T-helper 2 cell treated with Interferon-gamma antibody and Interleukin-4, amounts not matched to agents 5 μg/mL and 100 μg/mL, for 36 hours (primary cell): ENCODE results near the gene CRK.
A peak's percentile ranks its signal among the peaks of the same experiment; 100 is the strongest.

Experiments used
- DNase-seq: peaks from one replicate; pipeline ENCODE4 v3.0.0; 2021; ENCODE audit warnings: low spot score
- H3K27ac Mint-ChIP-seq: one replicate; pipeline ENCODE4 v1.8.0; 2021; ENCODE audit warnings: mild to moderate bottlenecking, mixed read lengths
- H3K27me3 Mint-ChIP-seq: one replicate; pipeline ENCODE4 v1.8.0; 2021; ENCODE audit warnings: low read depth, mixed read lengths
- H3K36me3 Mint-ChIP-seq: one replicate; pipeline ENCODE4 v1.8.0; 2021; ENCODE audit warnings: low read depth, mixed read lengths
- H3K4me1 Mint-ChIP-seq: one replicate; pipeline ENCODE4 v1.8.0; 2021; ENCODE audit warnings: low read depth, mixed read lengths
- H3K4me3 Mint-ChIP-seq: one replicate; pipeline ENCODE4 v1.8.0; 2022; ENCODE audit warnings: mild to moderate bottlenecking, moderate library complexity, mixed read lengths
- H3K9me3 Mint-ChIP-seq: one replicate; pipeline ENCODE4 v1.8.0; 2021; ENCODE audit warnings: mixed read lengths

Gene CRK

DNA sequence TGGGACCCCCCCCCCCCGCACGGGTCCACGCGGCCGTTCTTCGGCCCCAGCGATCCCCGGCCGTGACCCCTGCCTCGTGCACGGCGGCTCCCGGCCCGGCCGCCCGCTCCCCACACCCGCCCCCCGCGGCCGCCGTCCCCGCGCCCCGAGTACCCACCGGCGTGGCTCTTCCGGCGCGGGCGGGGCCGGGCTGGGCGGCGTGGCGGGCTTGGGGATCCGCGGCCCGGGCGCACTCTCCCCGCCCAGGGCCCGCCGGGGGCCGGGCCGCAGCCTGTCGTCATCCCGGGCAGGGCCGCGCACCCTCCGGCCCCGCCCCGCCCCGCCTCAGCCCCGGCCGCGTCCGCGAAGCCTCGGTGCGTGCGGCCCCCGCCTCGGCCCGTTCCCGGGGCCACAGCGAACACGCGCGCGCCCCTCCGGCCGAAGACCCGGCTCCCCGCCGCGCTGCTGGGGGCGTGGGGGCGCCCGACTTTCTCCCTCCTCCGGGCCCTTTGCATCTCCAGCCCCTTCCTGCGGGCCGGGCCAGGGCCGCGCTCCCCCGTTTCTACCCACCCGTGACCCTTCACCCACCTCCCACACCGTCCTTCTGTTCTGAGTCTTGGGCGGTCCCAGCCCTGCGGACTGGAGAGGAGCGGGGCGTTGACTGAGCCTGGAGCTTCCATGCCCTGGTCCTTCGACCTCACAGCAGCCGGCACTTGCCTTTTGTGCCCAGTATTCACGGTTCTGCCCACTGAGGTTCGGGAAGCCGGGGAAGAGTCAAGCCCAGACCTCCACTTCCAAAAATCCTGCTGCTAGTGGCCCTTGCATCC, 35.6 kb upstream of the CRK start:
- Mint-ChIP-seq H3K4me1 (peaks cover 18% of the 10 kb centered on the region), H3K4me3 (peak overlapping the region; percentile 85), H3K9me3 (no peaks in the 10 kb centered on the region), H3K36me3 (peaks cover 7% of the 10 kb centered on the region), H3K27ac (peak overlapping the region; percentile 91), H3K27me3 (peaks cover 3% of the 10 kb centered on the region)
- peak; percentile 70 for DNase-seq

DNA sequence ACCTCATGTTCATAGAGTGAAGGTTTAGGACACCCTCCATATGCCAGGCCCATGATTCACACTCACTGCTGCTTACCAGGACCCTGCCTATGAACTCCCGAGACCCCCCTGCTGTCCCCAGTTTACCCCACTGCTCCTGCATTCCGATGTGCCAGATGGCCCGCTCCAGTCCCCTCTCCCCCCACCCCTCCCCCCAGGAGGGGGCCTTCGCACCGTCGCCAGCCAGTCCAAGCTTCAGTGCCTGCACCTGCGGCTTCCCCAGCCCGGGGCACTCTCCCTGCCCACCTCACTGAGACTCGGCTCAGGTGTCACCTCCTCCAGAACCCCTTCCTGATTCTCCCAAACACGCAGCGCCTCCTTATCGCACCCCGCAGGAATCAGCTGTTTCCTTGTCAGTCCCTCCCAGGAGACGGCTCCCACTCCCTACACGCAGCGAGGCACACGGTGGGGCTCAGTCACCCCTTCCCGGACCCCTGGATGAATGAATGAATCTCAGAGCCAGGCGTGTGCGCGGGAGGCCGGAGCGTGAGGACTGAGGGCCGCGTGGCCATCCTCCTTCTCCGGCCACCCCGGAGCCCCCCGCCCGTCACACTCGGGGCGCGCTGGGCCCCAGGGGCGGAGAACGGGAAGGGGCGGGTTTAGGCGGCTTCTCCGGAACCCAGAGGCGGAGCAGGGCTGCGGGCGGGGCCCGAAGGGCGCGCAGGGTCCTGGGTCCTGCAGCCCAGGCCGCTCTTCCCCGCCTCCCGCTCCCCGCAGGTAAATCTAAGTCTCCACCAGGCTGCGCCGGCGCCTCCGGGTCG, 34.8 kb upstream of the CRK start:
- peak; percentile 70 for DNase-seq
- Mint-ChIP-seq H3K4me1 (peaks cover 18% of the 10 kb centered on the region), H3K27me3 (peaks cover 3% of the 10 kb centered on the region)

DNA sequence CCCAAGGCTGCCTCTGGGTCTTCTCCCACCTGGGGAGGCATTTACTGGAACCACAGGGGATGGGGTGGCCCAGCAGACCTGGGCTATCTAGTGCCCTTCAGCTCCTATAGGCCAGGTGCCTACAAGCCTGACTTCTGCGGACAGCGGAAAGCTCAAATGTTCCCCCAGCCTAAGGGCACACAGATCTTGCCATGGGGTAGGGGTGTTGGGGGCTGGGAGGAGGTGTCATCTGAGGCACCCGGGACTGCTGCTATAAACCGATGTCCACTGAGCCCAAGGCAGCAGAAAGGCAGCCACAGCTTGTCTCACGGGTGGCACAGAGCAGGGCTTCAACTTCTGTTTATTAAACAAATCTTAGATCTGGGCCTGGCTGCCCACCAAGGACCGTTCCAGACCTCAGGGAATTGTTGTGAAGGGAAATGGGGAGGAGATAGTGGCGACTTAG, 32.8 kb upstream of the CRK start:
- Mint-ChIP-seq H3K27me3 (peaks cover 3% of the 10 kb centered on the region), H3K36me3 (no peaks in the 10 kb centered on the region), H3K4me3 (peak overlapping the region; percentile 77), H3K27ac (no peak overlapping the region), H3K4me1 (peaks cover 22% of the 10 kb centered on the region), H3K9me3 (no peaks in the 10 kb centered on the region)
- DNase-seq: no peak

More for the DNA sequence above, 34.8 kb upstream of the CRK start:
- Mint-ChIP-seq H3K27ac (peak overlapping the region; percentile 18), H3K36me3 (peaks cover 6% of the 10 kb centered on the region), H3K9me3 (no peaks in the 10 kb centered on the region), H3K4me3 (peak overlapping the region; percentile 66)

DNA sequence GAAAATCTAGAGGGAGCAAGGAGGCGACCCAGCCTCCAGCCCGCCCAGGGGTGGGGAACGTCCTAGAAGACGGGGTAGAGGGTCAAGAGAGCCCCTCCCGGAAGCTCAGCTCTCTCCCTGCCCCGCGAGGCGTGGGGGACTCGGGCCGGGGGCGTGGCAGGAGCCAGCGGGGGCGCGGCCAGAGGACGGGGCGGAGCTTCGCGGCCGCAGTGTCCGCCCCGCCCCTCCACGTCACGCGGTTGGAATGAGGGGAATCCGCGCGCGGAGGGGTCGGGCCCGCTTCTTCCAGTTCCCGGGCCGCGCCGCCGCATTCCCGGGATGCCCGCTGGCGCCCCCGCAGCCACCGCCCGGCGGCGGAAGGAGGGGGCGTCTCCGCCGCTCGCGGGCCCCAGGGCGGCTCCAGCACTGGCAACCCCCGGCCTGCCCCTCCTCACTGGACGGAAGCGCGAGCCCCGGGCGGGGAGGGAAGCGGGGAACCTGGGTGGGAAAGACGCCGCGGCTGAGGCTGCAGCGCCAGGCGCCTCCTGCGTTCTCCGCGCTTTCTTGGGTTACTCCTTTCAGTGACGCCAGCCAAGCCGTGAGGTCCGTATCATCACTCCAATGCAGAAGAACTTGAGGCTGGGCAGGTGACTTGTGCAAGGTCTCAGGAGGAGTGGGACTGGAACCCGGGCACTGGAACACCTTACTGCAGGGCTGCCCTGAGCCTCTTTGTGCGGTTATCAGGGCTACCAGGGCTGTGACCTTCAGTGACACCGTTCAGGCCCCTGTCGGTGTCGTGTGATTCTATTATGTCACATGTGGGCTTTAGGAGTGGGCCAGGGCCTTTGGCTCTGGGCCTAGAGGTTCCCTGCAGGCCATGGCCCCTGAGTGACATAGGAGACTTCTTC, 32.1 kb upstream of the CRK start:
- H3K4me3 Mint-ChIP-seq: peak overlapping the region; percentile 82
- H3K4me1 Mint-ChIP-seq: peaks cover 22% of the 10 kb centered on the region
- peaks cover 5% of the 10 kb centered on the region for H3K36me3 Mint-ChIP-seq

DNA sequence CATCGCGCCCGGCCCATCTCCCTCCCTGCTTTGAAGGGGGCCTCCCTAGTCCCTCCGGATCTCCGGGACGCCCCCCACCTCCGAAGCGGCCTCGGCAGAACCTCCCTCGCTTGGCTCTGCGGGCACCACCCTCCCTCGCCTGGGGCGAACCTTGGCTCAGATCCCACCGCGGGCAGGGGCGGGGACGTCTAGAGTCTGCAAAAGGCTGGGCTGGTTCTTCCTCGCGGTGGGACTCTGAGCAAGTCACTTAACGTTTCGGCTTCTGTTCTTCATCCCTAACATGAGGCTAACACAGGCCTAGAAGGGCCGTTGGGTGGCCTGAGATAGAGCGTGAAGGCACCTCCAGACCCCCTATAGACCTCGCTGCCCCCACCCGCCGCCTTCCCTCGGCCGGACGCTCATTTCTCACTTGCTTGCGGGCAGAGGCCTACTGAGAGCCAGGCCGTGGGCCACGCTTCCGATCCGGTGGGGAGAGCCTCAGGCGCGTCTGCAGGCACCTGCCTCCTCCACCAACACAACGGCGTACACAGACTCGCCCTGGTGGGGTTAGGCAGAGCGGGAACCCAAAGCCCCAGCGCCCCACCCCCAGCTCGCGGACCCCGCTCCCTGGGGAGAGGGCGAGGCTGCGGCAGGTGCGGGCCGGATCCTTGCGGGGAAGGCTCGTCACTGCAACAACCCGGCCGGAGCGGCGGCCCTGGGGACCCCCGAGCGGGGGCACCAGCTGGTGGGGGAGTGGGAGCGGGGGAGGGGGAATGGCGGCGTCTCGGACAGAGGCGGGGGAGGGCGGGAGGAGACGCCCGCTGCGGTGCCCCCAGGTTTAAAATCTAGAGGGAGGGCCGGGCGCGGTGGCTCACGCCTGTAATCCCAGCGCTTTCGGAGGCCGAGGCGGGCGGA, 31.0 kb upstream of the CRK start:
- Mint-ChIP-seq H3K27me3 (peaks cover 3% of the 10 kb centered on the region), H3K36me3 (peaks cover 5% of the 10 kb centered on the region), H3K27ac (peak overlapping the region; percentile 81), H3K9me3 (no peaks in the 10 kb centered on the region), H3K4me3 (peak overlapping the region; percentile 82), H3K4me1 (peaks cover 21% of the 10 kb centered on the region)
- DNase-seq: peak; percentile 49

More for the DNA sequence above, 32.1 kb upstream of the CRK start:
- Mint-ChIP-seq H3K27me3 (peaks cover 3% of the 10 kb centered on the region), H3K27ac (peak overlapping the region; percentile 63), H3K9me3 (no peaks in the 10 kb centered on the region)
- DNase-seq: peak; percentile 68

DNA sequence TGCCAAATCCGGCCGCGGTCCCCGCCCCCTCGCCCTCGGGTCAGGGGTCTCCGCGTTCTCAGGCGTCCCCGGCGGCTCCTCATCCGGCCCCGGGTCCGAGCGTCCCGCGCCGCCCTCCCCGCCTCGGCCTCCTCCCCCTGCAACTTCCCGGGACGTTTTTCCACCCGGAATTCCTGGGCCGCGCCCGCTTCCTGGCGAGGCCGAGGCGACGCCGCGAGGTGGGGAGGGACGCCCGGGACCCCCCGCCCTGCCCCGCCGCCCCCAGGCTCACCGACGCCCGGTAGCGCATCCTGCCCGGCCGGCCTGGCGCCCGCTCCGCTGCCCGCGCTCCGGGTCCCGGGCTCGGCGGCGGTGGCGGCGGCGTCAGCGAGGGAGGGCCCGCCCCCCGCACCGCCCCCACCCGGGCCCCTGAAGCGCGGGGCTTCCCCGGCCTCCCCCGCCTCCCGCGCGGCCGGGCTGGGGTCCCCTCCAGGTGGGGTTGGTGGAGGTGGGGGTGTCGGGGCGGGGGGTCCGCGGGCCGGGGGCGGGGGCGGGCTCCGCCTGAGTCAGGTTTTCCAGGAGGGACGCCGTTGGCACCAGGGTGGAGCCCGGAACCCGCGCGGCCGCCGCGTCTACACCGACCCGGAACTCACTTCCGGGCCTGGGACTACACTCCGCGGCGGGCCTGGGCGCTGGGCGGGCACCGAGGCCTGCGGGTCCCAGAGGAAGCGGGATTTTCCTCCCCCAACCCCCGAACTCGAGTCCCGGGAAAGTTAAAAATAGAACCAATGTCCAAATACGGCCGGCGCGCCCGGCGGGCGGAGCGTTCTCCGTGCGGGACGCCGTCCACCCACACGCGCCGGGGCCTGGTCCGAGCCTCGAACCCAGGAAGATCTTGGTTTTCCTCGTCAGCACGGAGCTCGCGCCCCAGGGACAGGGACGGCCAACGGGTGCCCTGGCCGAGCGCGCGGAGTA, 29.7 kb upstream of the CRK start:
- Mint-ChIP-seq H3K27me3 (no peaks in the 10 kb centered on the region), H3K9me3 (no peaks in the 10 kb centered on the region), H3K27ac (no peak overlapping the region), H3K36me3 (peaks cover 12% of the 10 kb centered on the region), H3K4me1 (peaks cover 20% of the 10 kb centered on the region), H3K4me3 (peak overlapping the region; percentile 79)
- peak; percentile 70 for DNase-seq

DNA sequence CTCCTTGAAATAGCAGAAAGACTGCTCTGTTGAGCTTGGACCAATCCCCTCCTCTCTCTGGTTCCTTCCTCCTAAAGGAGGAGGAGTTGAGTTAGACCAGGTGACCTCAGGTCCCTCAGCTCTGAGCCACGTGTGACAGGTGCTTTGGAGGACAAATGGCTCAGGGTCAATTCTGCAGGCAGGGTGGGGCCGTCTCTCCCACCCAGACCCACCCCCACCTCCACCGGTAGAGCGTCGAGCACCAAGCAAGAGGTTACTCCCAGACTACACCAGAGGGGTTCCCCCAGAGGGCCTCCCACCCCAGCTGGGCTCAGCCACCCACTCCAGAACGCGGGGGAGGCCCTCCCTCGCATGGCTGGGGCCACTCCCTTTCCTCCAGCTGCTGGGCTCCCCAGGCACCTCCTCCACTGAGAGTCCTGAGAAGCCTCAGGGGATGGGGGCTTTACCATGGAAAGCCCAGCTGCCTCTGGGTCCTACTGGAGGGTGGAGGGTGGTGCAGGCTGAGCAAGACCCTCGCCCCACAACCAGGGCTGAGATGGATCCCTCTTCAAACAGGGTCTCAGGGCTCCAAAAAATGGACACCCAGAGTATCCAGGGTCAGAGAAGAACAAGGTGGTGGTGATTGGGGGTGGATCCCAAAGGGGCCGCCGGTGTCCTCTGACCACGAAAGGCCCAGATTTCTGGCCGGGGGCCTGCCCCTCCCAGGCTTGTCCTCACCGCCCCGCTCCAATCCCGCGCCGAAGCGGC, 28.8 kb upstream of the CRK start:
- Mint-ChIP-seq H3K9me3 (no peaks in the 10 kb centered on the region), H3K27me3 (no peaks in the 10 kb centered on the region), H3K4me3 (peak overlapping the region; percentile 84), H3K36me3 (peaks cover 13% of the 10 kb centered on the region), H3K27ac (peak overlapping the region; percentile 84), H3K4me1 (peaks cover 17% of the 10 kb centered on the region)
- DNase-seq: peak; percentile 51

DNA sequence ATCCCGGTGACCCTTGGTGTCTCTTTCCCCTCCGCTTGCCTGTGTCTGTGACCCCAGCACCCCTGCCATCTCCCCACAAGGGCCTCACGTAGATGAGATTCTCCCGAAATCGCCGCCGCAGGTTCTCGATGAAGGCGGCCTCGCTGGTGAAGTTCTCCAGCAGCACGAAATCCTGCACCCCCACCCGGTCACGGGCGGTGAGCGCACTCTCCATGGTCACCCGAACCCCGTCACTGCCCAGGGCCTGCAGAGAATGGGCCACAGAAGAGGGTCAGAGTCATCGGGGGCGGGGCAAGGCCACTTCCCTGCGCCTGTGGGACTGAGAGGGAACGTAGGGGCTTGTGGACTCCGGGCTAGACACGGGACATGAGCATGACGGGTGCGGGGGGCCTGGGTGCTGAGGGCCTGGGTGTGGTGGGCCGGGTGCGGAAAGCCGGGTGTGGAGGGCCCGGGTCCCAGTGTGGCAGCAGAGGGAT, 28.1 kb upstream of the CRK start:
- no peak for DNase-seq
- H3K27me3 Mint-ChIP-seq: no peaks in the 10 kb centered on the region
- no peak overlapping the region for H3K27ac Mint-ChIP-seq
- H3K4me1 Mint-ChIP-seq: peaks cover 17% of the 10 kb centered on the region
- H3K9me3 Mint-ChIP-seq: no peaks in the 10 kb centered on the region
- peaks cover 13% of the 10 kb centered on the region for H3K36me3 Mint-ChIP-seq
- H3K4me3 Mint-ChIP-seq: no peak overlapping the region

DNA sequence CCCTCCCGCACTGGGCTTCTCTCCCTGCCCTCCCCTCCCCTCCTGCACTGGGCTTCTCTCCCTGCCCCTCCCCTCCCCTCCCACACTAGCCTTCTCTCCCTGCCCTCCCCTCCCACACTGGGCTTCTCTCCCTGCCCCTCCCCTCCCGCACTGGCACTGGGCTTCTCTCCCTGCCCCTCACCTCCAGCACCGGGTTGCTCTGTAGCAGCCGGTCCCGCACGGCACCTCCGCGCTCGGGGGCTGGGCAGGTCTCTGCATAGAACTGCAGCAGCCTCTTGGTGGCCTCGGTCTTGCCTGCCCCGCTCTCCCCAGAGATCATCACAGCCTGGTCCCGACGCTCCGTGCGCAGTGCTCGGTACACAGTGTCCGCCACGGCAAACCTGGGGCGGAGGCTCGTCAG, 26.6 kb upstream of the CRK start:
- no peak for DNase-seq
- H3K27ac Mint-ChIP-seq: no peak overlapping the region
- no peak overlapping the region for H3K4me3 Mint-ChIP-seq
- no peaks in the 10 kb centered on the region for H3K9me3 Mint-ChIP-seq
- peaks cover 16% of the 10 kb centered on the region for H3K36me3 Mint-ChIP-seq
- peaks cover 11% of the 10 kb centered on the region for H3K4me1 Mint-ChIP-seq
- H3K27me3 Mint-ChIP-seq: no peaks in the 10 kb centered on the region

DNA sequence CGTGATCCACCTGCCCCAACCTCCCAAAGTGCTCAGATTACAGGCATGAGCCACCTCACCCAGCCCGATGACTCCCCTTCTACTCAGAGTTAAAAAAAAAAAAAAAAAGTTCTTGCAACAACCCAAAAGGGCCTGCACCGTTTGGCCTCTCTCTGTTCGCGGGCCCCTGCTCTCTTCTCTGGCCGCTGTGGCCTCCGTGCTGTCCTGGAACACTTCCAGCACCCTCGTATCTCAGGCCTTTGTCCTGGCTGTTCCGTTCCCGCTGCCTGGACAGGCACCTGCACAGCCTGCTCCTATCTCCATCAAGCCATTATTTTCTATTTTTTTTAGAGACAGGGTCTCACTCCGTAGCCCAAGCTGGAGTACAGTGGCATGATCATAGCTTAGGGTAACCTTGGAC, 25.7 kb upstream of the CRK start:
- peaks cover 16% of the 10 kb centered on the region for H3K36me3 Mint-ChIP-seq
- peaks cover 6% of the 10 kb centered on the region for H3K4me1 Mint-ChIP-seq
- no peak overlapping the region for H3K27ac Mint-ChIP-seq
- no peaks in the 10 kb centered on the region for H3K9me3 Mint-ChIP-seq
- no peak overlapping the region for H3K4me3 Mint-ChIP-seq
- no peak for DNase-seq
- H3K27me3 Mint-ChIP-seq: no peaks in the 10 kb centered on the region

DNA sequence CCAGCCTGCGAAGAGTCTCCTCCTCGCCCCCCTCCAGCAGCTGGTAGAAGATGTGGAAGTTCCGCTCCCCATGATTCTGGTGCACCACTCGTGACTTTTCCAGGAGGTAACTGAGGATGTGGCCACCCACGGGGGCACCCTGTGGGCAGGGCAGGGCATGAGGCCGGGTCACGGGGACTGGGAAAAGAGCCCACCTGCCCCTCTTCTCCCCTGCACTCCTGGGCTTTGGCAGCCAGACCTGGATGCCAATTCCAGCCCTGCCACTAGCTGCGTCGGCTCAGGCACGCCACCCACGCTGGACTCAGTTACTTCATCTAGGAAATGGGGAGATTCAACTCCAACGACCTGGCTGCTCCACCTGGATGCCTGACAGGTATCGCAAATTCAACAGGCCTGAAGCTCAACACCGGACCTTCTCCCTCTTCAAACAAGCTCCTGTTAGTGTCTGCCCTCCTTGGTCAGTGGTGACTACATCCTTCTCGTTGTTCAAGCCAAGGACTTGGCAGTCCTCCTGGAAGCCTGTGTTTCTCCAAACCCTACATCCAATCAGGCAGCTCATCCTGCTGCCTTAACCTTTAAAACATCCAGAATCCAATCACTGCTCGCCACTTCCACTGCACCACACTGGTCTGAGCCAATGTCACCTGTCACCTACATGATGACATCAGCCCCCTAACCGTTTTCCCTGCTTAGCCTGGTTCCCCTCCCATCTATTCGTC, 24.9 kb upstream of the CRK start:
- DNase-seq: no peak
- Mint-ChIP-seq H3K36me3 (peaks cover 16% of the 10 kb centered on the region), H3K4me3 (no peak overlapping the region), H3K4me1 (peaks cover 6% of the 10 kb centered on the region), H3K9me3 (no peaks in the 10 kb centered on the region), H3K27me3 (no peaks in the 10 kb centered on the region), H3K27ac (peak overlapping the region; percentile 45)
